Kasumi-1 (cell line): ENCODE results near the gene SUSD6.
"Not testable (repeated sequence)": the region's sequence is repeated elsewhere in the genome, so short reads cannot be mapped to it uniquely, and the experiment has no call there.

Experiments used
- DNase-seq, 2 experiments: peaks; one replicate each; lab custom pipeline; 2025; lab: John Stamatoyannopoulos, UW

The SUSD6 gene

GRCh38 chr14:69593018-69593677 is 18.2 kb upstream of the SUSD6 start:
- DNase-seq, result no peak

GRCh38 chr14:69594846-69595245 is 16.6 kb upstream of the SUSD6 start:
- no peak for DNase-seq

GRCh38 chr14:69595336-69595735 is 16.1 kb upstream of the SUSD6 start:
- DNase-seq, result no peak

GRCh38 chr14:69599431-69599830 is 12.0 kb upstream of the SUSD6 start:
- DNase-seq, result not testable (repeated sequence)

- no peak for DNase-seq
Observed at GRCh38 chr14:69600304-69600891, 11.0 kb upstream of the SUSD6 start.

- DNase-seq, result no peak
Observed at GRCh38 chr14:69605738-69606137, 5.7 kb upstream of the SUSD6 start.

GRCh38 chr14:69606258-69607184 is 4.9 kb upstream of the SUSD6 start:
- no peak for DNase-seq

GRCh38 chr14:69610020-69610873 is 1.1 kb upstream of the SUSD6 start:
- no peak for DNase-seq

- DNase-seq, result no peak
Observed at GRCh38 chr14:69610874-69611171, 573 bp upstream of the SUSD6 start.

GRCh38 chr14:69612014-69612782 is 802 bp downstream of the SUSD6 start:
- peak; percentile 48 to 62 for DNase-seq

- DNase-seq, result no peak
Observed at GRCh38 chr14:69612783-69613130, 1.4 kb downstream of the SUSD6 start.

DNA sequence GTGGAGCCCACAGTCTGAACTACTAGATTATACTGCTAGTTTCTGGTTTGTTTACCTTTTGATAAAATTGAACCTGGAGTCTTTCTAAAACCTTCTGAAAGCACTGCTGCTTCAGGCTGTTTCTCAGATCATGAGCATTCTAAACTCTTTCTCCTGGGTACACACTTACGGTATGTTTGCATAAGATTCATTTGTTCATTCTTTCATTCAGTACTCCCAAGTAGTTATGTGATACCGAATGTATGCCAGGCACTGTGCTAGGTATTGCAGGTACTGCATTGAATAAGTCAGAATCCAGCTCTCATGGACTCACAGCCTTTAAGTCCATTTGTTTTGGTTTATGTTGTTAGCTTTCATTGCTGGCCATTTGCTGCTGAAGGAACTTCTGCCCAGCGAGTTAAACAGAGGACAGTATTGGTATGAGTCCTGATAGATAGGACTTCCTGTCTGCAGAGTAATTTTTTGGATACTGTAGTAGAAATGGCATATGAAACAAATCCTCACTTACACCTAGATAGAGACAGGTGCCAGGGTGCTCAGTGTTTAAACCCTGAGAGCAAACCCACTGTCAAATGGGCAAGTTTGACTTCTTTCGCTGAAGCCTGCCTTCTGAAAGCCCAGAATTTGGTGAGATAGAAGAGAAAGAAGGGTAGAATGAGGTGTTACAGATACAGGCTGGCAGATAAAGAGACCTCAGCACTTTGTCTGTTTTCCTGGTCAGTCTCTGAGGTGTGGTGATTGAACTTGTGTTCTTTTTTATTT is 2.1 kb downstream of the SUSD6 start:
- DNase-seq, result no peak

- peak; percentile 93 for DNase-seq
Observed at GRCh38 chr14:69614592-69614991, 3.2 kb downstream of the SUSD6 start.

- no peak for DNase-seq
Observed at GRCh38 chr14:69615121-69615495, 3.7 kb downstream of the SUSD6 start.

GRCh38 chr14:69615496-69616407 is 4.4 kb downstream of the SUSD6 start:
- peak; percentile 76 to 82 for DNase-seq

- DNase-seq, result no peak
Observed at GRCh38 chr14:69616408-69616773, 5.0 kb downstream of the SUSD6 start.

DNA sequence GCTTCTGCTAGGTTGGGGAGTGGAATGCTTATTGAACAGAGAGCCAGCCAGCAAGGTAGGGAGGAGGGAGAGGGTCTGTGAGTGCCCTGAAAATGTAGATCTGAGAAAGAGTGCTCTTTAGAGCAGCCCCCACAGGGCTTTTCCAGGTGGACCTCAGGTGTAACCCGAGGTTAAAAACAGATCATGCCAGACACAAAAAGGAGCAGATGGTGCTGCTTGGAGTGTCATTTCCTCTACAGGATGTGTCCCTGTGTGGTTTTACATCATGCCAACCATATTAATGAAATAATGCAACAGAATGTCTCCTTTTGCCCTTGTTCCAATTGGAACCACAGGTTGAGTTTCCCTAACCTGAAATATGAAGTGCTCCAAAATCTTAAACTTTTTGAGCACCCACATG is 6.4 kb downstream of the SUSD6 start:
- DNase-seq, result no peak

- no peak for DNase-seq
Observed at GRCh38 chr14:69619012-69619411, 7.6 kb downstream of the SUSD6 start.

- peak; percentile 77 for DNase-seq
Observed at GRCh38 chr14:69620211-69620611, 8.8 kb downstream of the SUSD6 start.

- no peak for DNase-seq
Observed at GRCh38 chr14:69620981-69621380, 9.6 kb downstream of the SUSD6 start.
